HepG2 (cell line): ENCODE results near the gene ZNF101. TPM values are rescaled to one million over a fixed set of nuclear protein-coding genes. Genes with fewer than 3 reads are reported as not detected.

ENCODE experiments used
- ATF5 ChIP-seq: sonication (generic); formaldehyde crosslinking; IDR thresholded peaks from 2 replicates; pipeline ENCODE4 v1.4.0; 2020; ENCODE audit warnings: mild to moderate bottlenecking, low read depth, missing genetic modification reagents
- CREM ChIP-seq, 2 experiments: sonication (generic) in 1 of 2; formaldehyde crosslinking in 1 of 2; IDR thresholded peaks; 2 replicates each; pipeline versions ENCODE4 v1.4.0 to v1.6.1; 2016 to 2020; ENCODE audit warnings: antibody characterized with exemption in 1 of 2, mild to moderate bottlenecking in 1 of 2, missing genetic modification reagents in 1 of 2
- CTCF ChIP-seq: sonication (generic); formaldehyde crosslinking; IDR thresholded peaks from 2 replicates; pipeline ENCODE4 v1.5.0; 2020; ENCODE audit warnings: mild to moderate bottlenecking, missing genetic modification reagents, moderate library complexity
- E2F5 ChIP-seq: sonication (generic); formaldehyde crosslinking; conservative IDR thresholded peaks from 2 replicates; pipeline ENCODE4 v1.4.0; 2020; ENCODE audit warnings: missing genetic modification reagents
- FUBP1 ChIP-seq: sonication (generic); formaldehyde crosslinking; IDR thresholded peaks from 2 replicates; pipeline ENCODE4 v1.5.1; 2020; ENCODE audit warnings: missing genetic modification reagents, mild to moderate bottlenecking, borderline replicate concordance
- HCFC1 ChIP-seq: fragments of 150-350 bp; IDR thresholded peaks from 2 replicates; pipeline ENCODE4 v1.6.1; 2014; ENCODE audit warnings: low read depth, low read length
- IRF9 ChIP-seq: sonication (generic); formaldehyde crosslinking; IDR thresholded peaks from 2 replicates; pipeline ENCODE4 v1.8.0; 2022; ENCODE audit warnings: missing genetic modification reagents, mild to moderate bottlenecking, borderline replicate concordance
- KAT8 ChIP-seq: IDR thresholded peaks from 2 replicates; pipeline ENCODE4 v1.6.1; 2016; ENCODE audit warnings: missing genetic modification reagents, missing compliant biosample characterization
- KDM2A ChIP-seq: sonication (generic); formaldehyde crosslinking; IDR thresholded peaks from 2 replicates; pipeline ENCODE4 v1.4.0; 2020; ENCODE audit warnings: low read depth, missing genetic modification reagents, borderline replicate concordance
- MTA3 ChIP-seq: sonication (generic); formaldehyde crosslinking; IDR thresholded peaks from 2 replicates; pipeline ENCODE4 v1.4.0; 2020; ENCODE audit warnings: missing genetic modification reagents
- PITX1 ChIP-seq: sonication (generic); formaldehyde crosslinking; IDR thresholded peaks from 2 replicates; pipeline ENCODE4 v1.5.1; 2020; ENCODE audit warnings: mild to moderate bottlenecking, missing genetic modification reagents
- RBFOX2 ChIP-seq: fragments of 200-400 bp; formaldehyde crosslinking; IDR thresholded peaks from 2 replicates; pipeline ENCODE4 v1.6.1; 2017; ENCODE audit warnings: low read depth, mild to moderate bottlenecking, low read length
- RFX5 ChIP-seq: IDR thresholded peaks from 2 replicates; pipeline ENCODE4 v1.6.1; 2011; ENCODE audit warnings: low read depth, low read length, improper control_type of control experiment
- SP5 ChIP-seq: IDR thresholded peaks from 2 replicates; pipeline ENCODE4 v1.6.1; 2016; ENCODE audit warnings: low read depth, borderline replicate concordance
- SPEN ChIP-seq: sonication (generic); formaldehyde crosslinking; IDR thresholded peaks from 2 replicates; pipeline ENCODE4 v1.5.1; 2020; ENCODE audit warnings: low read depth, mild to moderate bottlenecking, missing genetic modification reagents
- ZBTB7A ChIP-seq: sonication (generic); formaldehyde crosslinking; IDR thresholded peaks from 2 replicates; pipeline ENCODE4 v1.8.0; 2022; ENCODE audit warnings: mild to moderate bottlenecking, missing genetic modification reagents
- ZNF354B ChIP-seq: sonication (generic); formaldehyde crosslinking; IDR thresholded peaks from 2 replicates; pipeline ENCODE4 v1.8.0; 2022; ENCODE audit warnings: mild to moderate bottlenecking, missing genetic modification reagents
- ZNF451 ChIP-seq: sonication (generic); formaldehyde crosslinking; IDR thresholded peaks from 2 replicates; pipeline ENCODE4 v1.5.0; 2020; ENCODE audit warnings: mild to moderate bottlenecking, missing genetic modification reagents
- ZNF639 ChIP-seq: conservative IDR thresholded peaks from 2 replicates; pipeline ENCODE4 v1.6.1; 2018; ENCODE audit warnings: missing genetic modification reagents
- ZNF740 ChIP-seq: sonication (generic); formaldehyde crosslinking; IDR thresholded peaks from 2 replicates; pipeline ENCODE4 v1.4.0; 2020; ENCODE audit warnings: missing genetic modification reagents
- polyA plus RNA-seq, 8 experiments: library from polyadenylated mRNA; depleted of rRNA in 3 of 8; stranded (reverse) in 7 of 8; unstranded in 1 of 8; fragments of >200 nt; fragmentation: Illumina TruSeq in 4 of 8; extraction: Trizol in 4 of 8; gene quantifications; 2 replicates each; pipeline versions ENCODE4 v1.2.1 to v1.2.3, GENCODE V29; 2011 to 2016; ENCODE audit warnings: low read depth in 4 of 8, missing spikeins in 1 of 8, mixed read lengths in 1 of 8; ENCODE audit not compliant: insufficient read depth in 1 of 8
- total RNA-seq, 5 experiments: library from RNA; depleted of rRNA; stranded (reverse); fragments of >200 nt; fragmentation: Illumina TruSeq; extraction: Trizol; gene quantifications; 2 replicates each; pipeline ENCODE4 v1.2.3, GENCODE V29; 2016; ENCODE audit warnings: low read depth in 1 of 5

ZNF101 gene
- total and polyA plus RNA-seq, 2 of the 13 experiments (the other 11 are each of a cell fraction or from before 2014, with no cell fraction given): 12.9 to 28.9 TPM

- TF ChIP-seq SP5: peak; percentile 80
- TF ChIP-seq E2F5 (CRISPR knock-in tag): no peak
- TF ChIP-seq KDM2A (CRISPR knock-in tag): peak; percentile 72
- TF ChIP-seq PITX1 (CRISPR knock-in tag): no peak
- TF ChIP-seq SPEN (CRISPR knock-in tag): peak; percentile 79; the same call in 1 of the 2 replicates
- no peak for TF ChIP-seq FUBP1 (CRISPR knock-in tag)
- peak; percentile 44; the same call in 1 of the 2 replicates for TF ChIP-seq CREM (IDR thresholded peaks at IDR 0.05)
- no peak for TF ChIP-seq CREM (CRISPR knock-in tag; IDR thresholded peaks at IDR 0.05)
- TF ChIP-seq IRF9: peak; percentile 60; the same call in 1 of the 2 replicates
- TF ChIP-seq ZNF740: 0 out of 2 replicates have a peak, but pooled peaks have one; percentile 14
- peak; percentile 33 for TF ChIP-seq CTCF
- TF ChIP-seq ZNF354B (CRISPR knock-in tag): no peak
- no peak for TF ChIP-seq ZNF639 (CRISPR knock-in tag)
- peak; percentile 79 for TF ChIP-seq KAT8
- no peak for TF ChIP-seq ATF5 (CRISPR knock-in tag)
- 0 out of 2 replicates have a peak, but pooled peaks have one; percentile 14 for TF ChIP-seq HCFC1
- 0 out of 2 replicates have a peak, but pooled peaks have one; percentile 44 for TF ChIP-seq ZNF451 (CRISPR knock-in tag)
- TF ChIP-seq MTA3: no peak
- no peak for TF ChIP-seq ZBTB7A (CRISPR knock-in tag)
- TF ChIP-seq RBFOX2: peak; percentile 78
- no peak for TF ChIP-seq RFX5
Observed at GRCh38 chr19:19732579-19733501, 64.2 kb downstream of the ZNF101 start, which contains the start of gene ZNF14 (continued).
